PC-9 (cell line): ENCODE measurements around the gene DOCK4. TPM values are rescaled to one million over a fixed set of nuclear protein-coding genes. Genes with fewer than 3 reads are reported as not detected.

Experiments
- BruUV-seq: library from RNA; stranded (reverse); fragments of 400-500 nt; replicated peaks from 2 replicates; lab custom pipeline; 2021; lab: Mats Ljungman, UMichigan
- CTCF ChIA-PET: fragments of 300-600 bp; sonication (Branson Sonifier 250); formaldehyde crosslinking; loops from one replicate; lab custom pipeline; 2022; ENCODE audit warnings: antibody characterized with exemption; lab: Charles Lee
- POLR2A ChIA-PET: fragments of 300-600 bp; sonication (Branson Sonifier 250); formaldehyde crosslinking; loops from one replicate; lab custom pipeline; 2022; ENCODE audit warnings: antibody characterized with exemption; ENCODE audit not compliant: unreplicated experiment; lab: Charles Lee
- DNase-seq, 2 experiments: peaks; one replicate each; pipeline versions ENCODE4 v3.0.0 to v3.0.0-alpha.2; 2015 to 2022; ENCODE audit warnings: mixed read lengths in 1 of 2
- H2AFZ ChIP-seq: fragments of 200-600 bp; sonication (generic); 2 replicates; pipeline ENCODE4 v1.8.1; 2017; ENCODE audit warnings: antibody characterized with exemption
- H3F3A ChIP-seq: fragments of 200-600 bp; sonication (generic); 2 replicates; pipeline ENCODE4 v1.8.1; 2017; ENCODE audit warnings: antibody characterized with exemption, mild to moderate bottlenecking, low read depth; ENCODE audit not compliant: insufficient read depth
- H3K27ac ChIP-seq: fragments of 200-600 bp; sonication (generic); 2 replicates; pipeline ENCODE4 v1.6.1; 2016; ENCODE audit warnings: mixed run types
- H3K27me3 ChIP-seq: fragments of 200-600 bp; sonication (generic); 2 replicates; pipeline ENCODE4 v1.6.1; 2016; ENCODE audit warnings: low read depth, mixed run types; ENCODE audit not compliant: insufficient read depth
- H3K36me3 ChIP-seq: fragments of 200-600 bp; sonication (generic); 2 replicates; pipeline ENCODE4 v1.6.1; 2016; ENCODE audit warnings: low read depth, mixed run types
- H3K4me1 ChIP-seq: fragments of 200-600 bp; sonication (generic); replicated peaks from 2 replicates; pipeline ENCODE4 v1.6.1; 2016; ENCODE audit warnings: mixed run types; ENCODE audit not compliant: insufficient read depth
- H3K4me2 ChIP-seq: fragments of 200-600 bp; sonication (generic); 2 replicates; pipeline ENCODE4 v1.6.1; 2017; ENCODE audit warnings: mixed run types
- H3K4me3 ChIP-seq: fragments of 200-600 bp; sonication (generic); 2 replicates; pipeline ENCODE4 v1.6.1; 2016; ENCODE audit warnings: mixed run types
- H3K79me2 ChIP-seq: fragments of 200-600 bp; sonication (generic); 2 replicates; pipeline ENCODE4 v1.6.1; 2017; ENCODE audit warnings: low read depth, mixed run types
- H3K9me2 ChIP-seq: fragments of 200-600 bp; sonication (generic); 2 replicates; pipeline ENCODE4 v1.8.1; 2017; ENCODE audit warnings: mild to moderate bottlenecking; ENCODE audit not compliant: insufficient read depth
- H3K9me3 ChIP-seq: fragments of 200-600 bp; sonication (generic); 2 replicates; pipeline ENCODE4 v1.8.1; 2016; ENCODE audit warnings: low read depth; ENCODE audit not compliant: insufficient read depth
- H4K20me1 ChIP-seq: fragments of 200-600 bp; sonication (generic); 2 replicates; pipeline ENCODE4 v1.8.1; 2017; ENCODE audit not compliant: insufficient read depth
- CTCF ChIP-seq: fragments of 200-600 bp; sonication (generic); conservative IDR thresholded peaks from 2 replicates; pipeline ENCODE4 v1.6.1; 2017; ENCODE audit warnings: mixed run types, antibody characterized with exemption, mild to moderate bottlenecking, moderate library complexity
- EZH2 ChIP-seq: fragments of 200-600 bp; sonication (generic); IDR thresholded peaks from 2 replicates; pipeline ENCODE4 v1.8.0; 2017; ENCODE audit warnings: antibody characterized with exemption, low read depth
- intact Hi-C: fragments of 100-400 bp; cut with micrococcal nuclease; formaldehyde crosslinking; loops from one replicate; pipeline ENCODE4 v1.10.0; 2022; ENCODE audit not compliant: unreplicated experiment
- total RNA-seq: library from RNA; stranded (reverse); gene quantifications from 2 replicates; pipeline ENCODE4 v1.2.3, GENCODE V29; 2021

DOCK4 gene
- total RNA-seq, 1 experiment from 2014 or later: 0.98 TPM

GRCh38 chr7:111711426-111712065 lies 494.7 kb downstream of the DOCK4 start:
- ChIA-PET CTCF (no interaction called here), POLR2A (no interaction called here)
- H3K9me3 ChIP-seq: no peaks in the 10 kb centered on the region
- no peak overlapping the region for H3K27ac ChIP-seq
- no peaks in the 10 kb centered on the region for H3K36me3 ChIP-seq
- H4K20me1 ChIP-seq: no peaks in the 10 kb centered on the region
- no peaks in the 10 kb centered on the region for H3K79me2 ChIP-seq
- no peaks in the 10 kb centered on the region for H3K9me2 ChIP-seq
- H3K4me2 ChIP-seq: no peak overlapping the region
- H3K27me3 ChIP-seq: no peaks in the 10 kb centered on the region
- no peaks in the 10 kb centered on the region for H3F3A ChIP-seq
- no peak overlapping the region for H3K4me3 ChIP-seq
- no peak for TF ChIP-seq CTCF
- no peak for TF ChIP-seq EZH2
- intact Hi-C loops: no loop called here
- H2AFZ ChIP-seq: no peak overlapping the region
- no peaks in the 10 kb centered on the region for H3K4me1 ChIP-seq
- DNase-seq: no peak
- no TSS peak for BruUV-seq

GRCh38 chr7:111710839-111711380 lies 495.3 kb downstream of the DOCK4 start:
- CTCF ChIA-PET: no interaction called here

GRCh38 chr7:111708072-111708471 lies 498.1 kb downstream of the DOCK4 start:
- TF ChIP-seq EZH2: no peak
- TF ChIP-seq CTCF: no peak
- H3K9me2 ChIP-seq: no peaks in the 10 kb centered on the region
- ChIA-PET CTCF (no interaction called here), POLR2A (no interaction called here)
- DNase-seq: no peak
- no peaks in the 10 kb centered on the region for H3K9me3 ChIP-seq
- H3K27ac ChIP-seq: no peak overlapping the region
- no peaks in the 10 kb centered on the region for H3K4me1 ChIP-seq
- no peak overlapping the region for H2AFZ ChIP-seq
- no peak overlapping the region for H3K4me3 ChIP-seq
- BruUV-seq: no TSS peak
- no peaks in the 10 kb centered on the region for H3K79me2 ChIP-seq
- no peaks in the 10 kb centered on the region for H3F3A ChIP-seq
- H4K20me1 ChIP-seq: no peaks in the 10 kb centered on the region
- H3K4me2 ChIP-seq: no peak overlapping the region
- intact Hi-C loops: no loop called here
- H3K27me3 ChIP-seq: no peaks in the 10 kb centered on the region
- H3K36me3 ChIP-seq: no peaks in the 10 kb centered on the region

More at GRCh38 chr7:111710839-111711380, 495.3 kb downstream of the DOCK4 start:
- Histone ChIP-seq H3K9me2 (no peaks in the 10 kb centered on the region), H3K79me2 (no peaks in the 10 kb centered on the region), H4K20me1 (no peaks in the 10 kb centered on the region), H3K9me3 (no peaks in the 10 kb centered on the region), H3F3A (no peaks in the 10 kb centered on the region), H3K27ac (no peak overlapping the region), H3K4me3 (no peak overlapping the region), H3K4me1 (no peaks in the 10 kb centered on the region), H3K36me3 (no peaks in the 10 kb centered on the region), H2AFZ (no peak overlapping the region), H3K4me2 (no peak overlapping the region), H3K27me3 (no peaks in the 10 kb centered on the region)
- POLR2A ChIA-PET: no interaction called here
- intact Hi-C loops: no loop called here
- no peak for DNase-seq
- TF ChIP-seq EZH2 (no peak), CTCF (no peak)
- BruUV-seq: no TSS peak
